ENCODE measurements around the gene SEPTIN5.

- TF ChIP-seq POLR2AphosphoS5 (IDR thresholded peaks at IDR 0.05; ENCODE audit: low read depth, low read length) (no peak), FOXP2 (optimal IDR thresholded peaks at IDR 0.05; ENCODE audit: borderline replicate concordance, extremely low read depth, extremely low read length, insufficient read depth) (no peak)
Measured at GRCh38 chr22:19756288-19757128, 42.2 kb downstream of the SEPTIN5 start.
